SK-N-SH treated with all-trans-retinoic acid at 6 μM for 48 hours (cell line): ENCODE data around the gene RGS6.

Source experiments
- ARNTL ChIP-seq: fragments of 450-650 bp; formaldehyde crosslinking; IDR thresholded peaks from 2 replicates; pipeline ENCODE4 v1.5.0; 2020; ENCODE audit warnings: low read depth, mild to moderate bottlenecking, moderate library complexity, borderline replicate concordance
- CSDC2 ChIP-seq: fragments of 250-450 bp; sonication (Bioruptor Pico); IDR thresholded peaks from 2 replicates; pipeline ENCODE4 v1.5.0; 2020; ENCODE audit warnings: mild to moderate bottlenecking, moderate library complexity
- OSR1 ChIP-seq: fragments of 250-450 bp; sonication (Bioruptor Pico); IDR thresholded peaks from 2 replicates; pipeline ENCODE4 v1.8.0; 2022; ENCODE audit warnings: moderate library complexity, mild to moderate bottlenecking, inconsistent platforms
- SNAI2 ChIP-seq: fragments of 250-450 bp; sonication (Bioruptor Pico); IDR thresholded peaks from 2 replicates; pipeline ENCODE4 v1.5.0; 2020; ENCODE audit warnings: mild to moderate bottlenecking, moderate library complexity
- TCF4 ChIP-seq: fragments of 250-450 bp; sonication (Bioruptor Pico); IDR thresholded peaks from 2 replicates; pipeline ENCODE4 v1.8.0; 2021; ENCODE audit warnings: mild to moderate bottlenecking, moderate library complexity, borderline replicate concordance
- TOX ChIP-seq: fragments of 250-450 bp; sonication (Bioruptor Pico); IDR thresholded peaks from 2 replicates; pipeline ENCODE4 v1.8.0; 2021; ENCODE audit warnings: mild to moderate bottlenecking, moderate library complexity, borderline replicate concordance
- ZFP3 ChIP-seq: fragments of 250-450 bp; sonication (Bioruptor Pico); IDR thresholded peaks from 2 replicates; pipeline ENCODE4 v1.5.0; 2020; ENCODE audit warnings: mild to moderate bottlenecking, moderate library complexity
- ZFP30 ChIP-seq: fragments of 450-650 bp; formaldehyde crosslinking; IDR thresholded peaks from 2 replicates; pipeline ENCODE4 v1.5.0; 2022; ENCODE audit warnings: mild to moderate bottlenecking, moderate library complexity
- ZNF565 ChIP-seq: fragments of 450-650 bp; formaldehyde crosslinking; conservative IDR thresholded peaks from 2 replicates; pipeline ENCODE4 v1.5.0; 2020; ENCODE audit warnings: low read depth, mild to moderate bottlenecking, moderate library complexity
- TF ChIP-seq, protein P1 (sequence below): fragments of 250-450 bp; sonication (Bioruptor Pico); IDR thresholded peaks from 2 replicates; pipeline ENCODE4 v1.8.0; 2020; ENCODE audit warnings: mild to moderate bottlenecking, moderate library complexity, borderline replicate concordance

DNA sequence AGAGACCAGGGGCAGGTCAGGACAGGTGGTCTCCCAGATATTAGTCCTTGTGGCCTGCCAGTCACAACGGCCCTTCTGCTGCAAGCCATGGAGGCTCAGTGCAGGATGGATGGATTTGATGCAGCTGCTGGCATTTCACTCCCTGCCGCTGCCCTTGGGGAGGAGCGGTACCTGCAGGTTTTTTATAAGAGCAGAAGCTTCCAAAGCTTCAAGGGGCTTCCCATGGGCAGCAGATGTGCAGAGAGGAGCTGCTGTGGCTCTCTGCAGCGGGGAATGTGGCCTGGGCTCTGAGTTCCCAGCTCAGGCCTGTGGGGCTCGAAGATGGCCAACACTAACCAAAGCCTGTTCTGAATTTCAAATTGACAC lies 582.4 kb downstream of the RGS6 start:
- TF ChIP-seq TCF4 (CRISPR knock-in tag) = no peak
- no peak for TF ChIP-seq ZNF565 (CRISPR knock-in tag)
- TF ChIP-seq, protein P1, sequence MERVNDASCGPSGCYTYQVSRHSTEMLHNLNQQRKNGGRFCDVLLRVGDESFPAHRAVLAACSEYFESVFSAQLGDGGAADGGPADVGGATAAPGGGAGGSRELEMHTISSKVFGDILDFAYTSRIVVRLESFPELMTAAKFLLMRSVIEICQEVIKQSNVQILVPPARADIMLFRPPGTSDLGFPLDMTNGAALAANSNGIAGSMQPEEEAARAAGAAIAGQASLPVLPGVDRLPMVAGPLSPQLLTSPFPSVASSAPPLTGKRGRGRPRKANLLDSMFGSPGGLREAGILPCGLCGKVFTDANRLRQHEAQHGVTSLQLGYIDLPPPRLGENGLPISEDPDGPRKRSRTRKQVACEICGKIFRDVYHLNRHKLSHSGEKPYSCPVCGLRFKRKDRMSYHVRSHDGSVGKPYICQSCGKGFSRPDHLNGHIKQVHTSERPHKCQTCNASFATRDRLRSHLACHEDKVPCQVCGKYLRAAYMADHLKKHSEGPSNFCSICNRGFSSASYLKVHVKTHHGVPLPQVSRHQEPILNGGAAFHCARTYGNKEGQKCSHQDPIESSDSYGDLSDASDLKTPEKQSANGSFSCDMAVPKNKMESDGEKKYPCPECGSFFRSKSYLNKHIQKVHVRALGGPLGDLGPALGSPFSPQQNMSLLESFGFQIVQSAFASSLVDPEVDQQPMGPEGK = no peak
- TF ChIP-seq OSR1 (CRISPR knock-in tag) = no peak
- TF ChIP-seq ZFP3 (CRISPR knock-in tag) = no peak
- TF ChIP-seq TOX (CRISPR knock-in tag) = no peak
- no peak for TF ChIP-seq SNAI2
- no peak for TF ChIP-seq ZFP30 (CRISPR knock-in tag)
- no peak for TF ChIP-seq ARNTL
- TF ChIP-seq CSDC2 = no peak
